ENCODE data around the gene SLIT1.

DNA sequence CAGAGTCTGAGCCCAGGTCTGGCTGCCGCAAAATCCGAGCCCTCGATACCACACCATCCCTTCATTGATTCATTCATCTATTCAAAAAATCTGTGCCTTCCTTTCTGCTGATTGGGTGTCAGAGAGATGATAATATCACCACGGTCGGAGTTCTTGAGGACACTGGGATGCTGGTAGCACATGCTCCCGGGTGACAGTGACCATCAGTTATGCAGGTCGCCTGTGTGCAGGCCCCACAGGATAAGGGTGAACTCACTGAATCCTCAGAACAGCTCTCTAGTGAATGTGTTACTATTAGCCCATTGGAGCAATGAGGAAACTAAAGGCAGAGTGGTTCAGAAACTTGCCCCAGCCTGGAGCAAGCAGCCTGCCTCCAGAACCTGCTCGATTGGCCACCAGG lies 145.1 kb downstream of the SLIT1 start:
- TF ChIP-seq, protein P1, sequence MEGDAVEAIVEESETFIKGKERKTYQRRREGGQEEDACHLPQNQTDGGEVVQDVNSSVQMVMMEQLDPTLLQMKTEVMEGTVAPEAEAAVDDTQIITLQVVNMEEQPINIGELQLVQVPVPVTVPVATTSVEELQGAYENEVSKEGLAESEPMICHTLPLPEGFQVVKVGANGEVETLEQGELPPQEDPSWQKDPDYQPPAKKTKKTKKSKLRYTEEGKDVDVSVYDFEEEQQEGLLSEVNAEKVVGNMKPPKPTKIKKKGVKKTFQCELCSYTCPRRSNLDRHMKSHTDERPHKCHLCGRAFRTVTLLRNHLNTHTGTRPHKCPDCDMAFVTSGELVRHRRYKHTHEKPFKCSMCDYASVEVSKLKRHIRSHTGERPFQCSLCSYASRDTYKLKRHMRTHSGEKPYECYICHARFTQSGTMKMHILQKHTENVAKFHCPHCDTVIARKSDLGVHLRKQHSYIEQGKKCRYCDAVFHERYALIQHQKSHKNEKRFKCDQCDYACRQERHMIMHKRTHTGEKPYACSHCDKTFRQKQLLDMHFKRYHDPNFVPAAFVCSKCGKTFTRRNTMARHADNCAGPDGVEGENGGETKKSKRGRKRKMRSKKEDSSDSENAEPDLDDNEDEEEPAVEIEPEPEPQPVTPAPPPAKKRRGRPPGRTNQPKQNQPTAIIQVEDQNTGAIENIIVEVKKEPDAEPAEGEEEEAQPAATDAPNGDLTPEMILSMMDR (IDR thresholded peaks at IDR 0.05): no peak
- no peak for TF ChIP-seq POLR2A (IDR thresholded peaks at IDR 0.05)
